Measurements from ENCODE around the gene PRAMEF5. TPM values are rescaled to one million over a fixed set of nuclear protein-coding genes. Genes with fewer than 3 reads are reported as not detected.
"Not testable (repeated sequence)": the region's sequence is repeated elsewhere in the genome, so short reads cannot be mapped to it uniquely, and the experiment has no call there.

Gene PRAMEF5
- total RNA-seq (2014; rRNA removed; shearing (Covaris generic); ENCODE audit: low replicate concordance) = not detected in 2 replicates

DNA sequence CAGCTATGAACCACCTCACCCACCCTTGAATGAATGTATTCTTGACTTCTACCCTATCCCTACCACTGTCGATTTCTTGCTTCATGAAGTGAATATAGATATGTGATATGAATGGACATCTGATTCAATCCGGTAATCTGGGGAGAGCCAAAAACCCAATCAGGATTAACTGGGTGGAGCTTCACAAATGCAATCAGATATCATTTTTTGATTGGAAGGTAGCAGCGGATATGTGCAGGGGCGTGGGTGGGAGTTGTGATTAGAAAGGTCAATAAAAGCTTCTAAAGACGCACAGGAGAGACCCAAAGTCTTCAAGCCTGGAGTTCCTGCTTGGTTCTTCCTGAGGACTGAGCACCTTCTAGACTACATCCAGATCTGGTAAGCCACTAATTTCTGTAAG lies at the start of gene PRAMEF5:
Gene PRAMEF5, plus strand, starts transcription at position 301 of the 400 bp plus-strand sequence. CDS start 5,071 bp downstream, outside the sequence.
- in situ Hi-C loops (cut with HindIII; ENCODE audit: low pct_unique_long_range_greater_than_20kb, low sequenced_read_pairs); DNase-seq (ENCODE audit: low read depth): not testable (repeated sequence)

DNA sequence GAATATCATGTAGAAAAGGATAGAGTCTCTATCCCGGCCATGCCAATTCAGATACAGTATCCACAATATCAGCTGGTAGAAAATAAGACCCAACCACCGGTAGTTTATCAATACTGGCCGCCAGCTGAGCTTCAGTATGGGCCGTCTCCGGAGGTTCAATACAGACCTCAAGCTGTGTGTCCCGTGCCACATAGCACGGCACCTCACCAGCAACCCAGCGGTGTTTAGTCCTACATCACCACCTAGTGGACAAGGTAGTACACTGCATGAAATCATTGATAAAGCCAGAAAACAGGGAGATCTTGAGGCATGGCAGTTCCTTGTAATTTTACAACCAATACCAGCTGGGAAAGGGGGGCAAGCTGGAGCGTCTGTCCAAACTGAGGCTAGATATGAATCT lies 45.3 kb upstream of the PRAMEF5 start:
- in situ Hi-C loops (cut with HindIII; ENCODE audit: low pct_unique_long_range_greater_than_20kb, low sequenced_read_pairs); DNase-seq (ENCODE audit: low read depth): not testable (repeated sequence)

DNA sequence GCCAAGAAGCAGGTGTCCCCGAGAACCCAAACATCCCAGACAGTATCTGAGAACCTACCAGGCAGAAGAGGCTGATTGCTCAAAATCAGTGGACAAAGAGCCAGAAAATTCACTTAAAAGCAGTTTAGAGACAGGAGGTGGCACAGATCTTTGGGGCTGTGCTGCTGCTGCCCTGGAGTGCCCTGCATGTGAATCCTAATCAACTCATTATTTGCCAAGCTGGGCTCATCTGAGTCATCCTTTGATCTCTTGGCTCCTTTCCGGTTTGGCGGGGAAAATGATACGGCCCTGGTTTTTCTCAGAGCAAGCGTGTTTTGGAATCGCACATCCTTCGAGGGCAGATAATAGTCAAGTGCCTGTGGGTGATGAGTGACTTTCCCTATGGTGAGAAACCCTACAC lies 37.4 kb upstream of the PRAMEF5 start:
- in situ Hi-C loops (cut with HindIII; ENCODE audit: low pct_unique_long_range_greater_than_20kb, low sequenced_read_pairs); DNase-seq (ENCODE audit: low read depth): not testable (repeated sequence)

DNA sequence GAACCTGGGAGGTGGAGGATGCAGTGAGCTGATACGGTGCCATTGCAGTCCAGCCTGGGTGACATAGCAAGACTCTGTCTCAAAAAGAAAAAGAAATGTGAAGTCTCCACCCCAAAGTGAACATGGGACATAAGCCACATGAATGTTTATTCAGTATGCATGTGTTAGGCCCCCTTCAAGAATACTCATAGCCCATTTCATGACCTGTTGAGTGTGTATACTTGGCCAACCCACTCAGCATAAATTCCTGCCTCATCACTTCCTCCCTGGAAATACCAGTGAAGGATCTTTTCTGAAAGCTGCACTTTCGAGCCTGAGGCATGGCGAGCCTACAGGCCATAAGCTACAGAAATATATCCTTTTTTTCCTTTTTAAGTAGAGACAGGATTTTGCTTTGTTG lies 34.8 kb upstream of the PRAMEF5 start:
- in situ Hi-C loops (cut with HindIII; ENCODE audit: low pct_unique_long_range_greater_than_20kb, low sequenced_read_pairs); DNase-seq (ENCODE audit: low read depth): not testable (repeated sequence)

DNA sequence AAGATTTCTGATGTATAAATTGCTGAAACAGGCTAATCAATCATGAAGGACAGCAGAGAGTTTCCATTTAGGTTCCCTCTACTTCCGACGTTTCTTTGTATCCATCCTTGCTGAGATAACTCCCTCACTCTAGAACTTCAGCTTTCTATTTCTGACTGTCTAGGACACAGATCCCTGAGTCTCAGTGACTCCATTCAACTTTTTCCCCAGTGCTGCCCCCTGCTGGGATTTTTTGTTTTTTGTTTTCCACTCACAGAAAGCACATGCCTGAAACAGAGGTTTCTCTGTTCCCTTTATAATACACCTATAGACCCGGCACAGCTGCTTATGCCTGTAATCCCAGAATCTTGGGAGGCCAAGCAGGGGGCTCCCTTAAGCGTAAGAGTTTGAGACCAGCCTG lies 31.2 kb upstream of the PRAMEF5 start:
- in situ Hi-C loops (cut with HindIII; ENCODE audit: low pct_unique_long_range_greater_than_20kb, low sequenced_read_pairs); DNase-seq (ENCODE audit: low read depth): not testable (repeated sequence)

DNA sequence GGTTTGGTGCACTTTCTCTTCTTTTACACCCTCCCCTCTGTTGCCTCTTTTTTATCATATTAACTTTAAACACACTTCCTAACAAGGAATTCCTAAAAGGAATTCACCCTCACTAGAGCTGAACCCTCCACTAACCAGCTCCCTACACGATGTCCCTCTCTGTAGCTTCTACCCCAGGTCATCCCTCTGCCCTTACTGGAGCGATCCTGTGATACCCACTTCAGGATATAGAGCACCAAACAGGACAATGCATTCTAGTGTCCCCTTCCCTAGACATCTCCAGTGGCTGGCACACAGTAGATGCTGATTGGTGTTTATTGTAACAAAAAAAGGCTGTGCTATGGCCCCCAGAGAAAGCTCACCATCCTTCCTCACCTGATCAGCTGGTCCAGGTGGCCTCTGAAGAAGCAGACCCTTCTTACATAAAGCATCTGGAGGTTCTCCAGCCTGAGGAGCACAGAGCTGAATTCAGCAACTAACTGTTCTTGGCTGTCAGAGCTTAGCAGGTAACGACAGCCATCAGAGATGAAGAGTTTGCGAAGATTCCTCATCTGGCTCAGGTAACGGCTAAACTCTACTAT lies 29.4 kb upstream of the PRAMEF5 start:
- no peak for DNase-seq (ENCODE audit: low read depth)
- in situ Hi-C loops (cut with HindIII; ENCODE audit: low pct_unique_long_range_greater_than_20kb, low sequenced_read_pairs) = no loop called here

DNA sequence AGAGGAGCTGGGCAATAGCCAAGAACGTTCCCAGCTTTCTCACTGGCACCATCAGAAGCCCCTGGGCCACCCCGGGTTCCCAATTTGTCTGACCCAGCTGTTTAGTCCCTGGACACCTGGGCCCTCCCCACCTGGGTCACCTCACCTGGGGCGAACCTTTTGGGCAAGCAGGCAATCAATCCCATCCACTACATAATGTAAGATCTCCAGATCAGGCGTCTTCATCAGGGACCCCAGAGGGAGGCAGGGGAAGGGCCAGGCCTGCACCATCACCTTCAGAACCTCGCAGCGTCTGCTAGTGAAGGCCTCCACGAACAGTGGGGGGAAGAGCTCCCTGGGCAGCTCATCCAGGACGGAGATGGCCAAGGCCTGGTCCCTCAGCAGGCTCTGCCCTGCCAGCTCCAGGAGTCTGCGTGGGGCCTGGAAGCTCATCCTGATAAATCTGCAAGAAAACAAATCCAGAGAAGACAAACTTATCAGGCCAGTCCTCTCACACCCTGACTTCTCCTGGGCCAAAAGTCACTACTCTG lies 28.3 kb upstream of the PRAMEF5 start, which contains the start of gene PRAMEF18:
Gene PRAMEF18, minus strand, starts transcription at position 480 of the 530 bp plus-strand sequence. Its CDS starts 48 bp downstream, at position 432.
- DNase-seq (ENCODE audit: low read depth); in situ Hi-C loops (cut with HindIII; ENCODE audit: low pct_unique_long_range_greater_than_20kb, low sequenced_read_pairs): not testable (repeated sequence)

DNA sequence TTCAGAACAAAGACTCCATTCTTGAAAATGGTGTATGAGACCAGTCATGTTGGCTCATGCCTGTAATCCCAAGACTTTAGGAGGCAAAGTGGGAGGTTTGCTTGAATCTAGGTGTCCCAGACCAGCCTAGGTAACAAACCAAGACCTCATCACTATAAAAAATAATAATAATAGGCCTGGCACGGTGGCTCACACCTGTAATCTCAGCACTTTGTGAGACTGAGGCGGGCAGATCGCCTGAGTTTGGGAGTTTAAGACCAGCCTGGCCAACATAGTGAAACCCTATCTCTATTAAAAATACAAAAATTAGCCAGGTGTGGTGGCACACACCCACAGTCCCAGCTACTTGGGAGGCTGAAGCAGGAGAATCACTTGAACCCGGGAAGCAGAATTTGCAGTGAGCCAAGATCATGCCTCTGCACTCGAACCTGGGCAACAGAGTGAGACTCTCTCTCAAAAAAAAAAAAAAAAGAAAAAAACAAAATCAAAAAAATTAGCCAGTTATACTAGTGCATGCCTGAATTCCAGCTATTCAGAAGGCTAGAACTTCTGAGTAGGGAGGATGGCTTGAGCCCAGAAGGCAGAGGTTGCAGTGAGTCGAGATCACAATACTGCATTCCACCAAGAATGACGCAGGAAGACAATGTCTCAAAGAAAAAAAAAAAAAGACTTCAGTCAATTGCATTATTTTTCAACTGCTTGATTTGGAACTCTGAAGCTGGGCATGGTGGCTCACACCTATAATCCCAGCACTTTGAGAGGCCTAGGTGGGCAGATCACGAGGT lies 26.5 kb upstream of the PRAMEF5 start:
- DNase-seq (ENCODE audit: low read depth); in situ Hi-C loops (cut with HindIII; ENCODE audit: low pct_unique_long_range_greater_than_20kb, low sequenced_read_pairs): not testable (repeated sequence)

DNA sequence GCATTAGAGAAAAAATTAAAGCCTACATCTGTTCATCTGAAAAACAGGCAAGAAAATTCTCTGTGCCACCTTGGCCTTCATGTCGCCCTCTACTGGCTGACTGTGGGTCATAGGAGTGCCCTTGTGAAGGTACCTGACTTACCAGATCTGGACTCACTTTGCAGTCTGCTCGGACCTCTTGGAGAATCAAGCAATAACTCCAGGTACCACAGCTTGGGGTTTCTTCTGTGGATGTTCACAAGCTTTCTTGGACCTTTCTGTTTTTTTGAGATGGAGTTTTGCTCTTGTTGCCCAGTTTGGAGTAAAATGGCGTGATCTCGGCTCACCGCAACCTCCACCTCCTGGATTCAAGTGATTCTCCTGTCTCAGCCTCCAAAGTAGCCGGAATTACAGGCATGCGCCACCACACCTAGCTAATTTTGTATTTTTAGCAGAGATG lies 25.6 kb upstream of the PRAMEF5 start:
- in situ Hi-C loops (cut with HindIII; ENCODE audit: low pct_unique_long_range_greater_than_20kb, low sequenced_read_pairs) = no loop called here
- DNase-seq (ENCODE audit: low read depth) = no peak

DNA sequence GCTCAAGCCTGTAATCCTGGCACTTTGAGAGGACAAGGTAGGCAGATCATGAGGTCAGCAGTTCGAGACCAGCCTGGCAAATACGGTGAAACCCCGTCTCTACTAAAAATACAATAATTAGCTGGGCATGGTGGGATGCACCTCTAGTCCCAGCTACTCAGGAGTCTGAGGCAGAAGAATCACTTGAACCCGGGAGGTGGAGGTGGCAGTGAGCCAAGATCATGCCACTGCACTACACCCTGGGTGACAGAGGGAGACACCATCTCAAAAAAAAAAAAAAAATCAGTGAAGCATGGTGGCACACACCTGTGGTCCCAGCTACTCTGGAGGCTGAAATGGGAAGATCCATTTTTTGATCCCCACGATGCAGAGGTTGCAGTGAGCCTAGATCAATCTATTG lies 23.9 kb upstream of the PRAMEF5 start:
- in situ Hi-C loops (cut with HindIII; ENCODE audit: low pct_unique_long_range_greater_than_20kb, low sequenced_read_pairs); DNase-seq (ENCODE audit: low read depth): not testable (repeated sequence)

DNA sequence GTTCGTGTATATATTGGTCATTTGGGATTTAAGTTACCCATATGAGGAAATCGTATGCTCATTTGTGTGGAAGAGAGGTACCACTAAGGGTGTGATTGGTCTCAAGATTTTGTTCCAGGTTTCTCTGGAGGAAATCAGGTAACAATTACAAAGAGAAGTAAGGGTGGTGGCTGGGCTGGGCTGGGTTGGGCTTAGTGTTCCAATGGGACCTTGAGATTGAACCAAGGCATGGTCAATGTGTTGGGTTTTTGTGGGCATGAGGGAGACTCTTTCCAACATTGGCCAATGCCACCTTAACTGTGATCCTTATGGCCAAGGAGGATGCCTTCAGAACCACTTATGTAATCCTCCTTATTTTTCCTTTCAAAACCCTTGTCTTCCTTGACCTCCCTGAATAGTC lies 23.4 kb upstream of the PRAMEF5 start:
- in situ Hi-C loops (cut with HindIII; ENCODE audit: low pct_unique_long_range_greater_than_20kb, low sequenced_read_pairs); DNase-seq (ENCODE audit: low read depth): not testable (repeated sequence)

DNA sequence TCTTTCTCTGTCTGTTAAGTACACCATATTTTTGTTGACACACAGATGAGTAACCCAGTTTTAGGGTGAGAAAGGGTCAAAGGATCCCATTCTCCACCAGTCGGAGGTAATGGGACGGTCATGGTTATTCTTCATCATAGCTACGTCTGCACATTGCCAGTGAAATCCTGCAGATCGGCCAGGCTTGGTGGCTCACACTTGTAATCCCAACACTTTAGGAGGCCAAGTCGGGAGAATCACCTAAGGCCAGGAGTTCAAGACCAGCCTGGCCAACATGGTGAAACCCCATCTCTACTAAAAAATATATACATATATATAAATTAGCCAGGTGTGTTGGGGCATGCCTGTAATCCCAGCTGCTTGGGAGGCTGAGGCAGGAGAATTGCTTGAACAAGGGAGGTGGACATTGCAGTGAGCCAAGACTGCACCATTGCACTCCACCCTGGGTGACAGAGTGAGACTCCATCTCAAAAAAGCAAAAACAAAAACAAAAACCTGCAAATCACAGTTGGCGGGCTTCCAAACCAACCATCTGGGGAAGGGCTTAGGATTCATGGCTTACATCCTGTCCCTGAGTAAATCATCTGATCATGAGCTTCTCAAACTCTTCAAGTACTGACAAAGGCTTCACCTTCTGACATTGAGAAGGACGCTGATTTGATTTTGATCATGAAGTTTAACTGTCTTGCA lies 22.8 kb upstream of the PRAMEF5 start:
- DNase-seq (ENCODE audit: low read depth); in situ Hi-C loops (cut with HindIII; ENCODE audit: low pct_unique_long_range_greater_than_20kb, low sequenced_read_pairs): not testable (repeated sequence)

DNA sequence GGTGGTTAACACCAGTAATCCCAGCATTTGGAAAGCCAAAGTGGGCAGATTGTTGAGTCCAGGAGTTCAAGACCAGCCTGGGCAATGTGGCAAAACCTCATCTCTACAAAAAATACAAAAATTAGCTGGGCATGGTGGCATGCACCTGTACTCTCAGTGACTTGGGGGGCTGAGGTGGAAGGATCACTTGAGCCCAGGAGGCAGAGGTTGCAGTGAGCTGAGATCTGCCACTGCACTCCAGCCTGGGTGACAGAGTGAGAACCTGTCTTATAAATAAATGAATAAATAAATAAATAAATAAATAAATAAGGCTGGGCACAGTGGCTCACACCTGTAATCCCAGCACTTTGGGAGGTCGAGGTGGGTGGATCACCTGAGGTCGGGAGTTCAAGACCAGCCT lies 21.9 kb upstream of the PRAMEF5 start:
- DNase-seq (ENCODE audit: low read depth); in situ Hi-C loops (cut with HindIII; ENCODE audit: low pct_unique_long_range_greater_than_20kb, low sequenced_read_pairs): not testable (repeated sequence)

DNA sequence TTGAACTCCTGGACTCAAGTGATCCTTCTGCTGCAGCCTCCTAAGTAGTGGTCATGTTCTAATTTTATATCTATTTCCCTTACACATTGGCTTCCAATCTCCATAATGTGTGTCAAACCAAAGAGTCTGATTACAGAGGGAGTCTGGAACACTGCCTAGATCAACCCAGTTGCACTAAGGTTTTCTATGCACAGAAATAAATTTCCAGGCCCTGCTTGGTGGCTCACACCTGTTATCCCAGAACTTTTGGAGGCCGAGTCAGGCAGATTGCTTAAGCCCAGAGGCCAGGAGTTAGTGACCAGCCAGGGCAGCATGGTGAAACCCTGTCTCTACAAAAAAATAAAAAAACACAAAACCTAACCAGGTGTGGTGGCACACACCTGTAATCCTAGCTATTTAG lies 19.9 kb upstream of the PRAMEF5 start:
- in situ Hi-C loops (cut with HindIII; ENCODE audit: low pct_unique_long_range_greater_than_20kb, low sequenced_read_pairs); DNase-seq (ENCODE audit: low read depth): not testable (repeated sequence)

DNA sequence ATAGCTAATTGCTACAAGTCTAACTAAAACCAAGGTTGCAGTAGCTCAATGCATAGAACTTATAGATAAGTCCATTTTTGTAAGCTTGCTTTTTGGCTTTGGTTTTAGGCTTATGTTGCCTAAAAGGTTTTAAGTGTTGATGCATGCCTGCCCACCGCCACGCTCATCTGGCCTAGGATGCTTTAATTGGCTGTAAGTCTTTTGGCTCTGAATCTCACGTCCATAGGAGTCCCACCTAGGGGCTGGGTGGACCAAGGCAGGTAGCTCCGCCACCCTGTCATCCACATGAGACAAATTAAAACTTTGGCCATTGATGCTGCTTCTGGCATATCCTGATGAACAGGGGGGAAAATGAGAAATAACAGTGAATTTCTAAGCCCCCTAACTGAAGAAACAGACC lies 16.4 kb upstream of the PRAMEF5 start:
- in situ Hi-C loops (cut with HindIII; ENCODE audit: low pct_unique_long_range_greater_than_20kb, low sequenced_read_pairs); DNase-seq (ENCODE audit: low read depth): not testable (repeated sequence)

DNA sequence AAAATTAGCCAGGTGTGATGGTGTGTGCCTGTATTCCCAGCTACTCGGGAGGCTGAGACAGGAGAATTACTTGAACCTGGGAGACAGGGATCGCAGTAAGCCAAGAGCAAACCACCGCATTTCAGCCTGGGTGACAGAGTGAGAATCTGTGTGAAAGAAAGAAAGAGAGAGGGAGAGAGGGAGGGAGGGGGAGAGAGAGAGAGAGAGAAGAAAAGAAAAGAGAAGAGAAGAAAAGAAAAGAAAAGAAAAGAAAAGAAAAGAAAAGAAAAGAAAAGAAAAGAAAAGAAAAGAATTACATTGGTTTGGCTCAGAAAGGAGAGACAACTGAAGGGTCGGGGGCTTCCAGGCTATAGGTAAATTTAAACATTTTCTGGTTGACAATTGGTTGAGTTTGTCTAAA lies 14.4 kb upstream of the PRAMEF5 start:
- DNase-seq (ENCODE audit: low read depth); in situ Hi-C loops (cut with HindIII; ENCODE audit: low pct_unique_long_range_greater_than_20kb, low sequenced_read_pairs): not testable (repeated sequence)

DNA sequence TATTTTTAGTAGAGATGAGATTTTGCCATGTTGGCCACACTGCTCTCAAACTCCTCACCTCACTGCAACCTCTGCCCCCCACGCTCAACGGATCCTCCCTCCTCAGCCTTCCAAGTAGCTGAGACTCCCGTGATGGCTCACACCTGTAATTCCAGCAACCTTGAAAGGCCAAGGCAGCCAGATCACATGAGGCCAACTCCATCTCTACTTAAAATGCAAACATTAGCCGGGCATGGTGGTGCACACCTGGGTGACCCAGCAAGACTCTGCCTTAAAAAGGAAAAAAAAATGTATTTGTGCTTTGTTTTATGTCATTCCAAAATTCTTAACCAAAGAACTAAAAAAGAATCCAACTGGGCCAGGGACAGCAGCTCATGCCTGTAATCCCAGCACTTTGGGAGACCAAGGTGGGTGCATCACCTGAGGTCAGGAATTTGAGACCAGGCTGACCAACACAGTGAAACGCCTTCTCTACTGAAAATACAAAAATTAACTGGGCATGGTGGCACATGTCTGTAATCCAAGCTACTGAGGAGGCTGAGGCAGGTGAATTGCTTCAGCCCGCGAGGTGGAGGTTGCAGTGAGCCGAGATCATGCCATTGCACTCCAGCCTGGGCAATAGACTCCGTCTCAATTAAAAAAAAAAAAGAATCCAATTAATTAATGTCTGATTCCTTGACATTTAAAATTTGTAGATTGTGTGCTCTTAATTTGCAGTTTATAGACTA lies 10.3 kb upstream of the PRAMEF5 start:
- DNase-seq (ENCODE audit: low read depth); in situ Hi-C loops (cut with HindIII; ENCODE audit: low pct_unique_long_range_greater_than_20kb, low sequenced_read_pairs): not testable (repeated sequence)
